Thyroid gland (tissue), 4 donors: ENCODE measurements around the gene GRB10. TPM values are rescaled to one million over a fixed set of nuclear protein-coding genes. Genes with fewer than 3 reads are reported as not detected.

ENCODE experiments used
- DNase-seq, 2 donors: peaks; one replicate each; pipeline ENCODE4 v3.0.0-alpha.2; 2019
- H3K27ac ChIP-seq, 3 donors: fragments of 200-600 bp; sonication (generic); 1 replicate in 2 of 3; 2 replicates in 1 of 3; pipeline ENCODE4 v1.5.1; 2016 to 2019; ENCODE audit warnings: mild to moderate bottlenecking in 1 of 3, moderate library complexity in 1 of 3
- H3K27me3 ChIP-seq: fragments of 200-600 bp; sonication (generic); one replicate; pipeline ENCODE4 v1.5.1; 2019
- H3K36me3 ChIP-seq, 2 donors: fragments of 200-600 bp; sonication (generic); one replicate each; pipeline ENCODE4 v1.5.1; 2016 to 2019
- H3K4me1 ChIP-seq, 2 donors: fragments of 200-600 bp; sonication (generic); one replicate each; pipeline ENCODE4 v1.5.1; 2017 to 2019
- H3K4me3 ChIP-seq, 3 donors: fragments of 200-600 bp; sonication (generic); replicated peaks in 1 of 3; 1 replicate in 2 of 3; 2 replicates in 1 of 3; pipeline ENCODE4 v1.5.1; 2016; ENCODE audit warnings: mild to moderate bottlenecking in 1 of 3
- H3K9me3 ChIP-seq: fragments of 200-600 bp; sonication (generic); one replicate; pipeline ENCODE4 v1.5.1; 2017
- POLR2A ChIP-seq, 2 donors: fragments of 450-650 bp; IDR thresholded peaks; one replicate each; pipeline ENCODE4 v1.6.1; 2017; ENCODE audit warnings: antibody characterized with exemption in 2 of 2, mild to moderate bottlenecking in 2 of 2, moderate library complexity in 1 of 2
- WGBS, 2 donors: methylation state at CpG; one replicate each; pipeline ENCODE4 v1.1.5; 2017; 5-methylcytosine and 5-hydroxymethylcytosine counted together
- intact Hi-C: fragments of 100-400 bp; cut with DNase I; formaldehyde crosslinking; loops from one replicate; pipeline ENCODE4 v1.15.1; 2023
- total RNA-seq, 4 donors: library from RNA; depleted of rRNA; stranded (reverse); fragments of >200 nt; gene quantifications; one replicate each; pipeline ENCODE4 v1.2.3, GENCODE V29; 2016
- TF ChIP-seq, protein P1 (sequence below), 6 experiments: fragments of 200-600 bp in 3 of 6; fragments of 450-650 bp in 3 of 6; sonication (generic) in 3 of 6; IDR thresholded peaks; one replicate each; pipeline ENCODE4 v1.5.1; 2016 to 2019; ENCODE audit warnings: antibody characterized with exemption in 6 of 6, mild to moderate bottlenecking in 2 of 6, inconsistent platforms in 1 of 6, moderate library complexity in 1 of 6

GRB10 gene
- total RNA-seq, 4 donors from 2014 or later = 21.3 to 99.2 (median 39.6) TPM

DNA sequence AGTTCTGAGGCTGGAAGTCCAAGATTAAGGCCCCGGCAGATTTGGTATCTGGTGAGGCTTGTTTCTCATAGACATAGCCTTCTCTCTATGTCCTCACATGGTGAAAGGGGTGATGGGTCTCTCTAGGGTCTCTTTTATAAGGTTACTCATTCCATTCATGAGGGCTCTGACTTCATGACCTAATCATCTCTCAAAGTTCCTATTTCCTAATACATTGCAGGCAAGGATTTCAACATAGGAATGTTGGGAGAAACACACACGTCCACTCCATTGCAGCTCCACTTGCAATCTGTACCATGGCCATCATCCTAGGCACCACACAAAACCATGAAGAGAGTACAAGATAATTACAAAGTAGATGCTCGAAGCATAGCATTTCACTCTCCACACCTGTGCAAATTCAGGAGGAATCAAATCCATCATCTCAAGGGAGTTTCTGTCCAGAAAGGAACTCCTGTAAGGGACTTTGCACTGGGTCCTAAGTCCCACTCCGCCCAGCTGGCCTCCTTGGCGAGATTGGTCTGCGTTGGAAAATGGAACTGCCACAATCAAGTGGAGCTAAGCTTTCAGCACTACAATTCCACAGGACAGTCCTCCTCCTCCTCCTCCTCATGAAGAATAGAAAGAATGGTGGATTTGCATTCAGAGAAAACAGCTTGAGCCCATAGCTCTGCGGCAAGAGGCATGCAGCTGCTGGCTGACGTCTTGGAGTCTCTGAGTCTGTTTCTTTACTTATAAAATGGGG lies 226.3 kb downstream of the GRB10 start:
- TF ChIP-seq, protein P1, sequence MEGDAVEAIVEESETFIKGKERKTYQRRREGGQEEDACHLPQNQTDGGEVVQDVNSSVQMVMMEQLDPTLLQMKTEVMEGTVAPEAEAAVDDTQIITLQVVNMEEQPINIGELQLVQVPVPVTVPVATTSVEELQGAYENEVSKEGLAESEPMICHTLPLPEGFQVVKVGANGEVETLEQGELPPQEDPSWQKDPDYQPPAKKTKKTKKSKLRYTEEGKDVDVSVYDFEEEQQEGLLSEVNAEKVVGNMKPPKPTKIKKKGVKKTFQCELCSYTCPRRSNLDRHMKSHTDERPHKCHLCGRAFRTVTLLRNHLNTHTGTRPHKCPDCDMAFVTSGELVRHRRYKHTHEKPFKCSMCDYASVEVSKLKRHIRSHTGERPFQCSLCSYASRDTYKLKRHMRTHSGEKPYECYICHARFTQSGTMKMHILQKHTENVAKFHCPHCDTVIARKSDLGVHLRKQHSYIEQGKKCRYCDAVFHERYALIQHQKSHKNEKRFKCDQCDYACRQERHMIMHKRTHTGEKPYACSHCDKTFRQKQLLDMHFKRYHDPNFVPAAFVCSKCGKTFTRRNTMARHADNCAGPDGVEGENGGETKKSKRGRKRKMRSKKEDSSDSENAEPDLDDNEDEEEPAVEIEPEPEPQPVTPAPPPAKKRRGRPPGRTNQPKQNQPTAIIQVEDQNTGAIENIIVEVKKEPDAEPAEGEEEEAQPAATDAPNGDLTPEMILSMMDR (IDR thresholded peaks at IDR 0.05) = no peak
- TF ChIP-seq POLR2A (IDR thresholded peaks at IDR 0.05) = no peak

DNA sequence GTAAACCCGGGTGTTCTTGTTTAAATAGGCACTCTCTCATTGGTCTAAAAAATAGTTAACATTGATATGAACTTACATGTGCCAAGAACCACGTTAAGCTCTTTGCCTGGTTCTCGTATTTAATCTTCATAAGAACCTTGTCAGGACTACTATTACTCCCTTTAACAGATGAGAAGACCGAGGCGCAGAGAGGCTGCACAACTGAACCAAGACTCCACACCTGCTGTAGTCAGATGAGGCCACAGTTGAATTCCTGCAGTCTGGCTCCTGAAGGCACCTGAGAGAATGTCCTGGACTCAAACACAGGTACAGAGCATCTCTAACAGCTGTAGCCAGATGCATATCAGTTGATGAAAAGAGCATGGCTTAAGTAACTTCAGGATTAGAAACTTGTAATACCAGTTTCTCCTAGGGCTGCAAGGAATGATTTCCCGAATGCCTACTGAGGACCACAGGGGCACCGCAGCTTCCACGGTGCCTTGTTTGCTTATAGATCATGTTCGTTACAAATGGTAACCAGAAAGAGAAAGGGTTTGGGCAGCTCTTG lies 227.0 kb downstream of the GRB10 start:
- WGBS, 2 donors = 67% methylated on average over 9 of the region's 9 CpGs
- Histone ChIP-seq H3K9me3 (no peaks in the 10 kb centered on the region), H3K4me1 (no peaks in the 10 kb centered on the region), H3K4me3 (no peak overlapping the region), H3K36me3 (no peaks in the 10 kb centered on the region), H3K27me3 (no peaks in the 10 kb centered on the region), H3K27ac (no peak overlapping the region)
- intact Hi-C loops = no loop called here
- TF ChIP-seq, protein P1 (IDR thresholded peaks at IDR 0.05) = no peak
- no peak for TF ChIP-seq POLR2A (IDR thresholded peaks at IDR 0.05)
- DNase-seq = no peak

More for the DNA sequence above, 226.3 kb downstream of the GRB10 start:
- Histone ChIP-seq H3K9me3 (no peaks in the 10 kb centered on the region), H3K27me3 (no peaks in the 10 kb centered on the region), H3K4me3 (no peak overlapping the region), H3K4me1 (no peaks in the 10 kb centered on the region), H3K36me3 (no peaks in the 10 kb centered on the region), H3K27ac (no peak overlapping the region)
- no peak for DNase-seq
- intact Hi-C loops = no loop called here
- 65 to 66% methylated on average over 8 of the region's 8 CpGs for WGBS, 2 donors

DNA sequence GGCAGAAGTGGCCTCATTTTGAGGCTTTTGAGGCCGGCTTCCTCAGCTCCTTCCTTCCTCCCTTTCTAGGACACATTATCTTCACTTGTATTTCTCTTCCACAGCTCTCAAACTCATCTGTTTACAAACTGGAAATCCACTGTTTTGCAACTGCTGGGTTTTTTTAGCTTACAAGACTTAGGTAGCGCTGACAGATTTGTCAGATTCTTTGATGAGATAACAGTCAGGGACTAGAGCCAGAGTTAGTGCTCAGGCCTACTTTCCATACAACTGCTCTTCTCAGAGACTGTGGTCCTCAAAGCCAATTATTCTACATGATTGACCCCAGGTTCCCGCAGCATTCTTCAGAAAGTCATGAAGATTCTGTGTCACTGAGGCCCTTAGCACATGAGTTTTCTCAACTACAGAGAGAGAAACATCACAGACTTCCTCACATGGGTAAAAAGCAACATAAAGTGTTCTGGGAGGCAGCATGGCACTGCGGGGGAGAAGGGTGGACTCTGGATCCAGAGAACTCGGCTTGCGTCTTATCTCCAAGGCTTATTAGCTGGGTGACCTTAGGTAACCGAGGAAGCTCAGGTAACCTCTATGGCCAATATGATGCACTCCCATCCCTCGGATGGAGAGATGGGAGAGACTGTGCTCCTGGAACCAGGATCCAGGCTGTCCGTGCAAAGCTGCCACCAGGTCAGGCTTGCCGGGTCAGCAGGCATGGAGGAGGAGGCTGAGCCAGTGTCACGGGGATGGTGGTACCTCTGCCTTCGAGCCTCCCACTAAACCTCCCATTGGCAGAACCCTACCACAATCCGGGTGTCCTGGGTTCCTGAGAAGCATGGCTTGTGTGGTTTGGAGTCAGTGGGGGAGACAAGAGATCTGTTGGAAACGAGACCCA lies 228.0 kb downstream of the GRB10 start:
- 75 to 78% methylated on average over 11 to 14 of the region's 14 CpGs for WGBS, 2 donors
- Histone ChIP-seq H3K9me3 (no peaks in the 10 kb centered on the region), H3K27me3 (no peaks in the 10 kb centered on the region), H3K36me3 (no peaks in the 10 kb centered on the region), H3K4me1 (no peaks in the 10 kb centered on the region), H3K27ac (no peak overlapping the region), H3K4me3 (no peak overlapping the region)
- no peak for TF ChIP-seq POLR2A (IDR thresholded peaks at IDR 0.05)
- TF ChIP-seq, protein P1 (IDR thresholded peaks at IDR 0.05) = no peak
- intact Hi-C loops = no loop called here
- no peak for DNase-seq

DNA sequence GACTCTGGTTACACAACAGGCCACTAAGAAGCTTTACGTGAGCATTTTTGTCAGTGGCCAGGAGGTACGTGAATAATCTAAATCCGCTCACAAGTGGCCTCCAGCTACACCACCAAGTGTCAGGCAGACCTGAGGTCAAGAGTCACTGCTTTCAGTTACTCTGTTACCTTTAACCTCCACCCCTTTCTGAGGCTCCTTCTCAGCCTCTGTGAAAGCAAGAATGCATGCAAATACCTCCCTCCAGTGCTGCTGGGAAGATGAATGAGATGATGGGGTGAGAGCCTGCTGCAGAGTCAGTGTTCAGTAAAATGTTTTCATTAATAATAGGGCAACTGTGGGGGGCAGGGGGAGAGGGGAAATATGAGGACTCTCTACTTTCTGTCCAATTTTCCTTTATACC lies 228.7 kb downstream of the GRB10 start:
- WGBS, 2 donors = 34 to 38% methylated on average over 3 of the region's 3 CpGs
- H3K4me3 ChIP-seq = no peak overlapping the region
- intact Hi-C loops = no loop called here

More for the DNA sequence above, 228.7 kb downstream of the GRB10 start:
- no peak overlapping the region for H3K27ac ChIP-seq
- H3K9me3 ChIP-seq = no peaks in the 10 kb centered on the region
- DNase-seq = no peak
- H3K4me1 ChIP-seq = no peaks in the 10 kb centered on the region
- H3K27me3 ChIP-seq = no peaks in the 10 kb centered on the region
- H3K36me3 ChIP-seq = no peaks in the 10 kb centered on the region
- TF ChIP-seq POLR2A (IDR thresholded peaks at IDR 0.05) = no peak
- TF ChIP-seq, protein P1 (IDR thresholded peaks at IDR 0.05) = no peak
